B cell (primary cell): ENCODE measurements around the gene ATAD3A. TPM values are rescaled to one million over a fixed set of nuclear protein-coding genes. Genes with fewer than 3 reads are reported as not detected.

Experiments
- ATAC-seq: fragments of 200-7000 bp; cut with Tn5 transposase; one replicate; pipeline ENCODE4 v1.10.0; 2021; ENCODE audit warnings: low read depth, mild to moderate bottlenecking, moderate number of reproducible peaks, moderate library complexity
- CTCF ChIA-PET: fragments of 350-600 bp; sonication (Branson Sonifier 250); formaldehyde crosslinking; loops from one replicate; lab custom pipeline; 2021; ENCODE audit warnings: antibody characterized with exemption, inconsistent platforms; lab: Charles Lee
- POLR2A ChIA-PET: fragments of 350-600 bp; sonication (Branson Sonifier 250); formaldehyde crosslinking; loops from one replicate; lab custom pipeline; 2021; ENCODE audit warnings: antibody characterized with exemption; lab: Charles Lee
- DNase-seq: peaks from one replicate; pipeline ENCODE4 v3.0.0; 2013
- H2AFZ ChIP-seq: 2 replicates; pipeline ENCODE4 v1.6.1; 2012; ENCODE audit warnings: mild to moderate bottlenecking, low read depth, low read length; ENCODE audit not compliant: insufficient read depth, poor library complexity, severe bottlenecking
- H3K27ac ChIP-seq, 2 donors: 1 replicate in 1 of 2; 2 replicates in 1 of 2; pipeline ENCODE4 v1.5.1; 2012 to 2013; ENCODE audit warnings: low read length in 2 of 2, mild to moderate bottlenecking in 2 of 2, moderate library complexity in 1 of 2
- H3K27me3 ChIP-seq, 4 experiments: fragments of 200-600 bp in 1 of 4; sonication (generic) in 1 of 4; replicated peaks in 1 of 4; 1 replicate in 2 of 4; 2 replicates in 2 of 4; pipeline versions ENCODE4 v1.6.1 to v1.7.0; 2013 to 2016; ENCODE audit warnings: low read length in 3 of 4, mild to moderate bottlenecking in 2 of 4, mixed read lengths in 1 of 4, moderate library complexity in 1 of 4; ENCODE audit not compliant: insufficient read depth in 4 of 4, control insufficient read depth in 3 of 4; ENCODE audit errors: control extremely low read depth in 1 of 4
- H3K36me3 ChIP-seq, 2 experiments: replicated peaks in 1 of 2; 1 replicate in 1 of 2; 2 replicates in 1 of 2; pipeline versions ENCODE4 v1.6.1 to v1.7.1; 2013; ENCODE audit warnings: low read length in 1 of 2; ENCODE audit not compliant: insufficient read depth in 2 of 2, control insufficient read depth in 1 of 2; ENCODE audit errors: control extremely low read depth in 1 of 2, extremely low read depth in 1 of 2
- H3K4me1 ChIP-seq, 2 donors: fragments of 200-600 bp in 1 of 2; sonication (generic) in 1 of 2; 1 replicate in 1 of 2; 2 replicates in 1 of 2; pipeline versions ENCODE4 v1.5.1 to v1.6.1; 2013 to 2017; ENCODE audit warnings: low read length in 2 of 2; ENCODE audit not compliant: control insufficient read depth in 2 of 2, insufficient read depth in 2 of 2
- H3K4me2 ChIP-seq: replicated peaks from 2 replicates; pipeline ENCODE3; 2012; ENCODE audit warnings: mild to moderate bottlenecking, low read depth, low read length; ENCODE audit not compliant: poor library complexity, severe bottlenecking
- H3K4me3 ChIP-seq, 5 experiments: fragments of 200-600 bp in 1 of 5; sonication (generic) in 1 of 5; 1 replicate in 3 of 5; 2 replicates in 2 of 5; pipeline versions ENCODE4 v1.5.1 to v1.7.0; 2011 to 2016; ENCODE audit warnings: low read length in 4 of 5, mild to moderate bottlenecking in 4 of 5, low read depth in 2 of 5, control low read depth in 1 of 5, moderate library complexity in 1 of 5; ENCODE audit not compliant: insufficient read depth in 1 of 5; ENCODE audit errors: control extremely low read depth in 1 of 5, extremely low read depth in 1 of 5
- H3K79me2 ChIP-seq: fragments of 200-600 bp; sonication (generic); one replicate; pipeline ENCODE4 v1.6.0; 2016; ENCODE audit warnings: low read length; ENCODE audit not compliant: control insufficient read depth, insufficient read depth
- H3K9ac ChIP-seq: fragments of 200-600 bp; sonication (generic); 2 replicates; pipeline ENCODE4 v1.6.1; 2017; ENCODE audit warnings: mild to moderate bottlenecking, low read length, moderate library complexity
- H3K9me3 ChIP-seq, 3 donors: one replicate each; pipeline versions ENCODE4 v1.6.1 to v1.7.1; 2013; ENCODE audit warnings: low read length in 2 of 3; ENCODE audit not compliant: control insufficient read depth in 2 of 3, insufficient read depth in 1 of 3; ENCODE audit errors: control extremely low read depth in 1 of 3
- H4K20me1 ChIP-seq: 2 replicates; pipeline ENCODE4 v1.6.0; 2012; ENCODE audit warnings: mild to moderate bottlenecking, low read length; ENCODE audit not compliant: insufficient read depth, control insufficient read depth, poor library complexity, severe bottlenecking
- H3K27ac Mint-ChIP-seq: one replicate; pipeline ENCODE4 v1.8.0; 2021; ENCODE audit warnings: mixed read lengths
- H3K27me3 Mint-ChIP-seq: one replicate; pipeline ENCODE4 v1.8.0; 2021; ENCODE audit warnings: mixed read lengths
- H3K4me1 Mint-ChIP-seq: one replicate; pipeline ENCODE4 v1.8.0; 2021; ENCODE audit warnings: mixed read lengths
- H3K4me3 Mint-ChIP-seq: one replicate; pipeline ENCODE4 v1.8.0; 2021; ENCODE audit warnings: mixed read lengths
- H3K9me3 Mint-ChIP-seq: one replicate; pipeline ENCODE4 v1.8.0; 2022; ENCODE audit warnings: mixed read lengths; ENCODE audit not compliant: insufficient read depth
- EZH2 ChIP-seq: IDR thresholded peaks from 2 replicates; pipeline ENCODE4 v1.6.1; 2012; ENCODE audit warnings: borderline replicate concordance, low read depth, mild to moderate bottlenecking, moderate library complexity, low read length; ENCODE audit not compliant: insufficient read depth, poor library complexity, severe bottlenecking
- WGBS: methylation state at CpG from one replicate; pipeline ENCODE4 v1.1.5; 2013; ENCODE audit warnings: missing lambda C conversion rate; ENCODE audit not compliant: insufficient coverage; 5-methylcytosine and 5-hydroxymethylcytosine counted together
- intact Hi-C: fragments of 100-400 bp; cut with micrococcal nuclease; formaldehyde crosslinking; loops from one replicate; pipeline ENCODE4 v1.10.0; 2022
- polyA plus RNA-seq: library from polyadenylated mRNA; depleted of rRNA; stranded (reverse); fragments of >200 nt; gene quantifications from 2 replicates; pipeline ENCODE4 v1.2.3, GENCODE V29; 2012
- total RNA-seq, 2 donors: library from RNA; stranded (reverse); fragments of 120-200 nt in 1 of 2; gene quantifications; 1 replicate in 1 of 2; 2 replicates in 1 of 2; pipeline versions ENCODE4 v1.2.3 to v1.2.4, GENCODE V29; 2013 to 2022
- TF ChIP-seq, protein P1 (sequence below): fragments of 200-600 bp; IDR thresholded peaks from one replicate; pipeline ENCODE4 v1.8.0; 2022; ENCODE audit warnings: antibody characterized with exemption, mild to moderate bottlenecking

Gene ATAD3A
- total and polyA plus RNA-seq, 2 donors (not counting 1 experiment from before 2014, with no cell fraction given): 17.5 to 17.8 TPM

GRCh38 chr1:1560178-1560577 is 48.2 kb downstream of the ATAD3A start:
- H3K27me3 ChIP-seq: no peaks in the 10 kb centered on the region
- peaks cover 54% of the 10 kb centered on the region for H3K79me2 ChIP-seq
- Mint-ChIP-seq H3K27ac (no peak overlapping the region), H3K9me3 (no peaks in the 10 kb centered on the region), H3K27me3 (no peaks in the 10 kb centered on the region), H3K4me1 (peaks cover 14% of the 10 kb centered on the region), H3K4me3 (no peak overlapping the region)
- DNase-seq (no peak), ATAC-seq (no peak)
- 94% methylated on average over 7 of the region's 9 CpGs for WGBS
- no peak overlapping the region for H2AFZ ChIP-seq
- ChIA-PET CTCF (no interaction called here), POLR2A (no interaction called here)
- no peak overlapping the region for H3K4me3 ChIP-seq
- H3K9me3 ChIP-seq: no peaks in the 10 kb centered on the region
- H3K9ac ChIP-seq: no peak overlapping the region
- H3K36me3 ChIP-seq: peaks cover 0 to 32% of the 10 kb centered on the region in 2 experiments
- no peak overlapping the region for H3K4me2 ChIP-seq
- intact Hi-C loops: no loop called here
- TF ChIP-seq, protein P1, sequence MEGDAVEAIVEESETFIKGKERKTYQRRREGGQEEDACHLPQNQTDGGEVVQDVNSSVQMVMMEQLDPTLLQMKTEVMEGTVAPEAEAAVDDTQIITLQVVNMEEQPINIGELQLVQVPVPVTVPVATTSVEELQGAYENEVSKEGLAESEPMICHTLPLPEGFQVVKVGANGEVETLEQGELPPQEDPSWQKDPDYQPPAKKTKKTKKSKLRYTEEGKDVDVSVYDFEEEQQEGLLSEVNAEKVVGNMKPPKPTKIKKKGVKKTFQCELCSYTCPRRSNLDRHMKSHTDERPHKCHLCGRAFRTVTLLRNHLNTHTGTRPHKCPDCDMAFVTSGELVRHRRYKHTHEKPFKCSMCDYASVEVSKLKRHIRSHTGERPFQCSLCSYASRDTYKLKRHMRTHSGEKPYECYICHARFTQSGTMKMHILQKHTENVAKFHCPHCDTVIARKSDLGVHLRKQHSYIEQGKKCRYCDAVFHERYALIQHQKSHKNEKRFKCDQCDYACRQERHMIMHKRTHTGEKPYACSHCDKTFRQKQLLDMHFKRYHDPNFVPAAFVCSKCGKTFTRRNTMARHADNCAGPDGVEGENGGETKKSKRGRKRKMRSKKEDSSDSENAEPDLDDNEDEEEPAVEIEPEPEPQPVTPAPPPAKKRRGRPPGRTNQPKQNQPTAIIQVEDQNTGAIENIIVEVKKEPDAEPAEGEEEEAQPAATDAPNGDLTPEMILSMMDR: no peak
- TF ChIP-seq EZH2: no peak
- H3K4me1 ChIP-seq: no peaks in the 10 kb centered on the region
- peaks cover 56% of the 10 kb centered on the region for H4K20me1 ChIP-seq
- no peak overlapping the region for H3K27ac ChIP-seq

DNA sequence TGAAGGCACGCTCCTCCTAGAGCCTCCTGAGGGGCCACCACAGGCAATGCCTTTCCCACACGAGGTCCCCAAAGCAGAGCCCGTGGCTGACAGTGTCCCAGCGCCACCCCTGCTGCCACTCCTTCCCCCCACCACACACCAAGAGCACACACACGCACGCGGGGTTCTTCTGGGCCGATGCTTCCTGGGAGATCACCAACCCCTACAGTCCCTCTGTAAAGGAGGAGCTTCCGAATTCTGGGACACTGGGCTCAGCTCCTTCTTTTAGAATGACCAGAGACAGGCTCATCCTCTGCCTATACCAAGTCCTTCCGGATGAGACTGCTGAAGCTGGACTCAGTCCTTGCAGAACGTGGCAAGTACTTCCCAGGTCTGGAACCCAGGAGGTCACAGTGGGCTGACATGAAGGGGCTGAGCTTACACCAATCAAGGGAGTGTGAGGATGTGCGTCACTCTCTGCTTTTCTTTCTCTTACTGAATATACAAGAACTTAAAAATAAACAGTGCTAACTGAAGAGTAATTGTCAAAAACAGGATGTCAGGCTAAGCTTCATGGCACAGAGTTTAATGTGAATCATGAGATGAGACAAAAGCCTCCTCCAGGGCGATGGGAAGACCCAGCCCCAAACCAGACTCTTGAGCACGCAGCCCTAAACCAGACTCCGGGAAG is 50.0 kb downstream of the ATAD3A start:
- H3K27ac Mint-ChIP-seq: peak overlapping the region; percentile 37
- no peak overlapping the region for H3K4me3 ChIP-seq
- H4K20me1 ChIP-seq: peaks cover 71% of the 10 kb centered on the region
- DNase-seq (no peak), ATAC-seq (no peak)
- no peak for TF ChIP-seq EZH2
- TF ChIP-seq, protein P1: no peak
- H3K9me3 Mint-ChIP-seq: no peaks in the 10 kb centered on the region
- no peaks in the 10 kb centered on the region for H3K27me3 ChIP-seq
- H3K9ac ChIP-seq: no peak overlapping the region
- POLR2A ChIA-PET: no interaction called here
- WGBS: 95% methylated on average over 13 of the region's 15 CpGs
- no peaks in the 10 kb centered on the region for H3K27me3 Mint-ChIP-seq
- intact Hi-C loops: no loop called here
- no peak overlapping the region for H3K4me2 ChIP-seq
- H3K4me1 ChIP-seq: peaks cover 0 to under 1% of the 10 kb centered on the region in 2 donors
- peaks cover 17% of the 10 kb centered on the region for H3K4me1 Mint-ChIP-seq
- CTCF ChIA-PET: no interaction called here
- no peak overlapping the region for H3K27ac ChIP-seq
- peaks cover 71% of the 10 kb centered on the region for H3K79me2 ChIP-seq
- H2AFZ ChIP-seq: no peak overlapping the region
- H3K36me3 ChIP-seq: peaks cover 0 to 44% of the 10 kb centered on the region in 2 experiments
- no peaks in the 10 kb centered on the region for H3K9me3 ChIP-seq
- no peak overlapping the region for H3K4me3 Mint-ChIP-seq
